NCI-H748 treated with DMSO at 0.1 percent for 48 hours (cell line): ENCODE results near the gene SLX4.
"Not testable (repeated sequence)": the region's sequence is repeated elsewhere in the genome, so short reads cannot be mapped to it uniquely, and the experiment has no call there.

Source experiments
- DNase-seq: peaks from one replicate; lab custom pipeline; 2025; lab: John Stamatoyannopoulos, UW

Gene SLX4

GRCh38 chr16:3611146-3611975, at the start of gene SLX4:
TSS of gene SLX4 (minus strand) at chr16:3611606. CDS start at chr16:3608964, 2,642 bp downstream.
- DNase-seq: peak; percentile 72

GRCh38 chr16:3659251-3659650, 47.8 kb upstream of the SLX4 start:
- no peak for DNase-seq

GRCh38 chr16:3656491-3657468, 45.4 kb upstream of the SLX4 start:
- no peak for DNase-seq

- not testable (repeated sequence) for DNase-seq
These were observed 44.7 kb upstream of the SLX4 start for GRCh38 chr16:3656160-3656490.

GRCh38 chr16:3655396-3656159, 44.2 kb upstream of the SLX4 start:
- no peak for DNase-seq

- DNase-seq: no peak
These were observed 43.6 kb upstream of the SLX4 start for GRCh38 chr16:3655030-3655395.

GRCh38 chr16:3654249-3654991, 43.0 kb upstream of the SLX4 start, which contains the start of gene DNASE1:
TSS of gene DNASE1 (plus strand) at chr16:3654691. CDS start at chr16:3655374, 683 bp downstream.
- DNase-seq: no peak

GRCh38 chr16:3652373-3653195, 41.2 kb upstream of the SLX4 start:
- DNase-seq: no peak

- no peak for DNase-seq
These were observed 40.3 kb upstream of the SLX4 start for GRCh38 chr16:3651461-3652372.

GRCh38 chr16:3650631-3651265, 39.3 kb upstream of the SLX4 start:
- no peak for DNase-seq

GRCh38 chr16:3646348-3646920, 35.0 kb upstream of the SLX4 start:
- peak; percentile 74 for DNase-seq

- no peak for DNase-seq
These were observed 34.3 kb upstream of the SLX4 start for GRCh38 chr16:3645504-3646347.

GRCh38 chr16:3645108-3645503, 33.7 kb upstream of the SLX4 start:
- DNase-seq: no peak

GRCh38 chr16:3643095-3643730, 31.8 kb upstream of the SLX4 start:
- no peak for DNase-seq

GRCh38 chr16:3642397-3643094, 31.1 kb upstream of the SLX4 start:
- DNase-seq: no peak

- no peak for DNase-seq
These were observed 30.5 kb upstream of the SLX4 start for GRCh38 chr16:3641801-3642396.
